Amniotic stem cell (primary cell): ENCODE data around the gene LTB.
"Not testable (repeated sequence)": the region's sequence is repeated elsewhere in the genome, so short reads cannot be mapped to it uniquely, and the experiment has no call there.

Source experiments
- DNase-seq: peaks from one replicate; lab custom pipeline; 2025; lab: John Stamatoyannopoulos, UW

LTB gene

GRCh38 chr6:31575952-31576685 is 6.1 kb downstream of the LTB start:
- DNase-seq = no peak

- no peak for DNase-seq
Observed at GRCh38 chr6:31575335-31575901, 6.8 kb downstream of the LTB start, which contains the start of gene TNF. Gene TNF (plus strand): TSS chr6:31575565. CDS start chr6:31575742, 177 bp downstream.

GRCh38 chr6:31574106-31575061 is 7.8 kb downstream of the LTB start:
- DNase-seq = no peak

- no peak for DNase-seq
Observed at GRCh38 chr6:31573239-31574105, 8.8 kb downstream of the LTB start.

- no peak for DNase-seq
Observed at GRCh38 chr6:31572041-31572911, 9.9 kb downstream of the LTB start, which contains the start of gene LTA. Gene LTA (plus strand): TSS chr6:31572289. CDS start chr6:31572743, 454 bp downstream.

- no peak for DNase-seq
Observed at GRCh38 chr6:31569861-31570536, 12.2 kb downstream of the LTB start.

GRCh38 chr6:31568537-31568961 is 13.7 kb downstream of the LTB start:
- no peak for DNase-seq

GRCh38 chr6:31567531-31568370 is 14.5 kb downstream of the LTB start:
- DNase-seq = no peak

- no peak for DNase-seq
Observed at GRCh38 chr6:31560697-31561058, 21.5 kb downstream of the LTB start.

GRCh38 chr6:31559958-31560696 is 22.1 kb downstream of the LTB start:
- DNase-seq = no peak

GRCh38 chr6:31559606-31559957 is 22.6 kb downstream of the LTB start:
- no peak for DNase-seq

GRCh38 chr6:31558631-31559500 is 23.4 kb downstream of the LTB start:
- no peak for DNase-seq

- no peak for DNase-seq
Observed at GRCh38 chr6:31558318-31558625, 24.0 kb downstream of the LTB start.

GRCh38 chr6:31557443-31558317 is 24.5 kb downstream of the LTB start:
- no peak for DNase-seq

GRCh38 chr6:31556307-31556706 is 25.9 kb downstream of the LTB start:
- DNase-seq = no peak

GRCh38 chr6:31551371-31551770 is 30.9 kb downstream of the LTB start:
- not testable (repeated sequence) for DNase-seq

- no peak for DNase-seq
Observed at GRCh38 chr6:31548544-31548873, 33.7 kb downstream of the LTB start.
